Measurements from ENCODE around the gene PAFAH1B1.

DNA sequence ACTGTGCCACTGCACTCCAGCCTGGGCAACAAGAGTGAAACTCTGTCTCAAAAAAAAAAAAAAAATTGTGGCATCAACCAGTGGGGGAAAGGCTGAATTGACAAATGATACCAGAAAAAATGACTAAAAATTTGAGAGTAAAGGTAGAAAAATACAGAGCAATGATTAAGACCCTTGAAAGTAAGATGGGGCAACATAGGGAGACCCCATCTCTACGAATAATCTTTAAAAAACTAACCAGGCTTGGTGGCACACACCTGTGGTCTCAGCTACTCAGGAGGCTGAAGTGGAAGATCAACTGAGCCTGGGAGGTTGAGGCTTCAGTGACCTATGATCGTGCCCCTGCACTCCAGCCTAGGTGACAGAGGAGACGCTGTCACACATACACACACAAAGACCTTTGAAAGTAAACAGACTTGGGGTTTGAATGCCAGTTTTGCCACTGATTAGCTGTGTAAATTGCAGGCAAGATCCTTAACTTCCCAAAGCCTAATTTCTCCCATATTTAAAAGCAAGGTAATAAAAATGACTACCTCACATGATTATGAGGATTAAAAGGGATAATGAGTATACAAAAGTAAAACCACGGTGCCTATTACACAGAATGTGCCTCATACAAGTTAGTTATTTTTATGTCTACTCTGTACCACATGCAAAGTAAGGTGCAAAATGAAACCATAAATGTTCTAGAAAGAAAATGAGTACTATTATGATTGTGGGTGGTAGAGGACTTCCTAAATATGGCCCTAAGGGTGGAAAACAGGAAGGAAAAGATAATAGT, 21.7 kb upstream of the PAFAH1B1 start:
- TF ChIP-seq, protein P1, sequence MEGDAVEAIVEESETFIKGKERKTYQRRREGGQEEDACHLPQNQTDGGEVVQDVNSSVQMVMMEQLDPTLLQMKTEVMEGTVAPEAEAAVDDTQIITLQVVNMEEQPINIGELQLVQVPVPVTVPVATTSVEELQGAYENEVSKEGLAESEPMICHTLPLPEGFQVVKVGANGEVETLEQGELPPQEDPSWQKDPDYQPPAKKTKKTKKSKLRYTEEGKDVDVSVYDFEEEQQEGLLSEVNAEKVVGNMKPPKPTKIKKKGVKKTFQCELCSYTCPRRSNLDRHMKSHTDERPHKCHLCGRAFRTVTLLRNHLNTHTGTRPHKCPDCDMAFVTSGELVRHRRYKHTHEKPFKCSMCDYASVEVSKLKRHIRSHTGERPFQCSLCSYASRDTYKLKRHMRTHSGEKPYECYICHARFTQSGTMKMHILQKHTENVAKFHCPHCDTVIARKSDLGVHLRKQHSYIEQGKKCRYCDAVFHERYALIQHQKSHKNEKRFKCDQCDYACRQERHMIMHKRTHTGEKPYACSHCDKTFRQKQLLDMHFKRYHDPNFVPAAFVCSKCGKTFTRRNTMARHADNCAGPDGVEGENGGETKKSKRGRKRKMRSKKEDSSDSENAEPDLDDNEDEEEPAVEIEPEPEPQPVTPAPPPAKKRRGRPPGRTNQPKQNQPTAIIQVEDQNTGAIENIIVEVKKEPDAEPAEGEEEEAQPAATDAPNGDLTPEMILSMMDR (IDR thresholded peaks at IDR 0.05), result no peak
- no peak for TF ChIP-seq POLR2A (IDR thresholded peaks at IDR 0.05)
